GM18868 (cell line): ENCODE measurements around the gene WDR62.

Experiments
- ATAC-seq: cut with Tn5 transposase; IDR thresholded peaks from one replicate; pipeline ENCODE4 v1.9.1; 2021; ENCODE audit warnings: mild to moderate bottlenecking, moderate library complexity; ENCODE audit not compliant: unreplicated experiment

WDR62 gene

DNA sequence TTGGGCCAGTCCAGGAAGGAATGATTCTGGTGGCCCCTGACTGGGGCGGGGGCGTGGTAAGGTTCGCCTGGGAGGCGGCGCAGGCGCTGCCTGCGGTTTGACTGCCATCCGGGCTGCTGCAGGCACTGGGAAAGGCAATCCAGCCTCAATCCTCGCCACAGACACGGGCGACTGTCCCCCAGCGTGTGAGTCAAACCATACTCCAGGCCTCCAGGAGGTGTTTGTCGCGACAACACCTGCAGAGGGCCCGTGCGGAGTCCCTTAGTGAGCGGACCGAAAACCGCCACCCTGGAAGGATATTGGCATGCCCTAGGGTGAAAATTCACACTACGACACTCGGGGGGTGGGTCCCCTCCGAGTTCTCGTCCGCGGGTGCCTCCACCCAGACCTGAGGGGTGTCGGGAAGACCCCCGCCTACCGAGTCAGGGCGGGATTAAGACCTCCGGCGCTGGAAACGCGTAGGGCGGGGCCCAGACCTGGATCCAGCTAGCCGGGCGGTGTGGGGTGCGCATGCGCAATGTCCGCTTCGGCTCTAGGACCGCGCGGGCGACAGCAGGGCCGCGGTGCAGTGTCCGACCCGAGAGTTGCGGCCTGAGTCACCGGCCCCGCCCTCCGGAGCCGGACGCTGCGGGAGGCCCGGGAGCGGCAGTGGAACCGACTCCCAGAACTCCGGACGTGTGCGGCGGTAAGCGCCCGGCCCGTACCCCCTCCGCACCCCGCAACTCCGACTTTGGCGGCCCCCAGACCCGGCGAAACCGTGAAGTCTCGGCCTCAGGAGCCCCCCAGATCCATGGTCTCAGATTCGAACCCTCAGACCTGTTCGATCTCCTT lies 85.0 kb downstream of the WDR62 start, which contains the start of gene CAPNS1:
TSS of gene CAPNS1 (plus strand) at position 594 of the 831 bp plus-strand sequence. CDS start 946 bp downstream, outside the sequence.
- ATAC-seq = peak; percentile 82

DNA sequence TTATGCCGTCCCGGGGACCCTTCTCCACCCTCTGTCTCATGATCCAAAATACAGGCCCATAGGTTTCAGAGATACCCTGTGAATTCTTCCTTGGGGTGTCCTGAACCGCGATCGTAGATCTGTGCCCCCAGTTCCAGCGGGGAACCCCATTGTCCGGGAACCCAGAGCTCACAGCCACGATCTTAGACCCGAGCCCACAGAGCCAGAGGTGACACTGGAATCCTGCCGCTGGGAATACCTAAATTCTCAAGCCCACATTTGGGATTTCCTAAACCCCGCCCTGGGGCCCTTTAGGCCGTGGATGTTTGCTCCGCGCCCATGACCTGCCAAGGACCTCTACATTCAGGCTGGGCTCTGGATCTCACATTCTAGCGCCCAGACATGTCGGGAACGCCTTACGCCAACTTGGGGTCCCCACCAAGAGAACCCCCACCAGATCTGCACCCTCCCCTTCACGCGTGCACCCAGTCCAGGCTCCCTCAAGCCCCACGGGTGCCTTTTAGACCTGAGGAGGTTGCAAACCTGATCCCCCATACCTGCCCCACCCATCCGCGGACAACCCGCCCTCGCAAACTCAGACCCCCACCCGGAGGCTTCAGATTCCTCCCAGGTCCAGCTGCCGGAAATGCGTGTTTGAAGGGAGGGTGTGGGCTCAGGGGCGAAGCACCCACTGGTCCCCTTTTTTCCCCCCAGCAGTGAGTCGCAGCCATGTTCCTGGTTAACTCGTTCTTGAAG lies 85.8 kb downstream of the WDR62 start:
- peak; percentile 4 for ATAC-seq

DNA sequence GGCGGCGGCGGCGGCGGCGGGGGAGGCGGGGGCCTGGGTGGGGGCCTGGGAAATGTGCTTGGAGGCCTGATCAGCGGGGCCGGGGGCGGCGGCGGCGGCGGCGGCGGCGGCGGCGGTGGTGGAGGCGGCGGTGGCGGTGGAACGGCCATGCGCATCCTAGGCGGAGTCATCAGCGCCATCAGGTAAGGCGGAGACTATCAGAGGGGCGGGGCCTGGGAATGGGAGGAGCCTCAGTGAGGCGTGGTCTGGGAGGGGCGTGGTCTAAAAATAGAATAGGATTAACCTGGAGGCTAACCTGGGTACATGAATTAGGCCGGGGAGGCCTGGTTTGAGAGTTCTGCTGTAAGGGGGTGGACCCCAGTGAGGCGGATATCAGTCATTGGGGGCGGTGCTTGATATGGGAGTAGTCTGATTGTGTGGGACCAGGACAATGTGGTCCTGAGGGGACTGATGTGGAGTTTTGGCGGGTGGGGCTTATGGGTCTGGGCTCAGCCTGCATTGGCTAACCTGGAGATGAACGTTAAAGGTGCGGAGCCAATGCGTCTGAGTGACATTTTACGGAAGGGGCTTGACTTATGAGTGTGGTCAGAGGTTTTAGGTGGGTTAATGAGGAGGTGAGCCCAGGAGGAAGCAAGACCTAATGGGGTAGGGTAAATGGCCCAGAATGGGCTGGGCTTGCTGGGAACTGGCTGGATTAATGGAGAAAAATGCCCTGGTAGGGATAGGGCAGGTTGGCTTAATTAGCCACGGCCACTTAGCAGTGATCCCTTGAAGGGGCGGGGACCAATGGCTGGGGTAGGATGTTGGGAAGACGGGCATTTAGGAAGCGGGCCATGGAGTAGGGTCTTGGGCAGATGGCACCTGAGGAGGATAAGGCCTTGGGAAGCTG lies 86.6 kb downstream of the WDR62 start:
- ATAC-seq = peak; percentile 62

DNA sequence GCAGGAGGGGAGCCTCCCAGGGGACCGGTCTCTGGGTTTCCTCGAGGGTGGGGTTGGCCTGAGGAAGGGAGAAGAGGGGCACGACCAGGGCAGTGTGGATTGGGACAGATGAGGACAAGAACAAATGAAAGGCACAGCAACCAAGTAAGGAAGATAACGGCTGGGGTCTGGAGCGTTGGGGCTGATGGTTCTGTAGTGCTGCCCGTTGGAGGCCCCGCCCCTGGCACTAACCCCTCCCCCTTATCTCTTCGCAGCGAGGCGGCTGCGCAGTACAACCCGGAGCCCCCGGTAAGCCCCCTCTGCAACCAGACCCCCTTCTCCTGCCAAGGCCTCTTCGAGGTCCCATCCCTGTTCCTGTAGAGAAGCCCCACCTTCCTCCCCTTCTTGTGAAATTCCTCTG lies 87.3 kb downstream of the WDR62 start:
- no peak for ATAC-seq

DNA sequence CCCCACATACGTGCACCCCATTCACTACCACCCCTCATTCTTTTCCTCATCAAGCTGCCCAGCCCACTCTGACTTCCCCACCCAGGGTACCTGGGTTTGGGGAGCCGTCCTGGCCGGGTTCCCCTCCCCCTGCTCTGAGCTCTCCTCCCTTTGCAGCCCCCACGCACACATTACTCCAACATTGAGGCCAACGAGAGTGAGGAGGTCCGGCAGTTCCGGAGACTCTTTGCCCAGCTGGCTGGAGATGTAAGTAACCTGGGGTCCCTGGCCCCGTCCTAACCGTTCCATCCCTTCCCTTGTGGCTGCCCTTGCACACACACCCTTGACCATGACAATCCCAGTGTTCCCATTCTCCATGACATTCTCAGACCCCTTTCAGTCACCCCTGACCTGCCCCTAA lies 87.8 kb downstream of the WDR62 start:
- ATAC-seq = no peak

DNA sequence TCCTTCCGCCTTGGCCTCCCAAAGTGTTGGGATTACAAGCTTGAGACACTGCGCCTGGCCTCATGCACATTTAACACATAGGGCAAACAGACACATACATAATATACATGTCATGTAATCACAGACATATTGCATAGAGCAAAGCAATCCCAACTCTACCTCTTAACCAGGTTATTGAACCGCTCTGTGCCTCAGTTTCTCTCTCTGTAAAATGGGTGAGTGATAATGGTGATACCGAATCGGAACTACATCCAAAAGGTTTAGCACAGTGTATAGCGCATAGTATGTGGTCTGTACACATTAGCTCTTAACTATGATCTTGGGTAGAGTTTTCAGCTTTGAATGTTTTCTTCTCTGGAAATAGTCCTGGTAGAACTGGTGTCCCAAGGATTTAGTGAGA lies 89.9 kb downstream of the WDR62 start:
- ATAC-seq = no peak

DNA sequence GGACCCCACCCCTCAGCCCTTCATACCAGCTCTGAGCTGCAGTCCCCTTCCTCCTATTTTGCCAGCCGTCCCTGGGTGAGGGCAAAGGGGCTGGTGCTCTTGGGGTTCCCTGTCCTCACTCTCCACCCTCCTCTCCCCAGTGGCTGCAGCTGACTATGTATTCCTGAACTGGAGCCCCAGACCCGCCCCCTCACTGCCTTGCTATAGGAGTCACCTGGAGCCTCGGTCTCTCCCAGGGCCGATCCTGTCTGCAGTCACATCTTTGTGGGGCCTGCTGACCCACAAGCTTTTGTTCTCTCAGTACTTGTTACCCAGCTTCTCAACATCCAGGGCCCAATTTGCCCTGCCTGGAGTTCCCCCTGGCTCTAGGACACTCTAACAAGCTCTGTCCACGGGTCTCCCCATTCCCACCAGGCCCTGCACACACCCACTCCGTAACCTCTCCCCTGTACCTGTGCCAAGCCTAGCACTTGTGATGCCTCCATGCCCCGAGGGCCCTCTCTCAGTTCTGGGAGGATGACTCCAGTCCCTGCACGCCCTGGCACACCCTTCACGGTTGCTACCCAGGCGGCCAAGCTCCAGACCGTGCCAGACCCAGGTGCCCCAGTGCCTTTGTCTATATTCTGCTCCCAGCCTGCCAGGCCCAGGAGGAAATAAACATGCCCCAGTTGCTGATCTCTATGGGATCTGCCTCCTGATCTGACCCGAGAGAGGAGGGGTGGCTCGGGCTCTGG lies 95.1 kb downstream of the WDR62 start:
- ATAC-seq = no peak

DNA sequence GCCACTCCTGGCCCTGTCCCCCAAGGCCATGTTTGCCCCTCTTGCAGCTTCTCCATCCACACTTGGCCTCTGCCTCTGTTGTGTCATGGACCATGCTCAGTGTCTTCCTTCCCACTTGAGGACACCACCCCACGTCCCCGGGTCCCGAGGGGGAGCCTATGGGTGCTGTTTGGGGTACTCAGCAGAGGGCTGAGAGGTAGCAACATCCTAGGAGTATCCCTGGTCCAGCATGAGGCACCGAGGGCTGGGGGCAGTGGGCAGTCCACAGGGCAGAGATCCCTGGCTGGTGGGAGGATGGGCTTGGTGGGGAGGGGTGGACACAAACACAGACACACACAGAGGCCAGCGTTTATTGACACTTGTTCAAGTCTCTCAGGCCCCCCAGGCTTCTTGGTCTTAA lies 95.9 kb downstream of the WDR62 start:
- ATAC-seq = no peak

DNA sequence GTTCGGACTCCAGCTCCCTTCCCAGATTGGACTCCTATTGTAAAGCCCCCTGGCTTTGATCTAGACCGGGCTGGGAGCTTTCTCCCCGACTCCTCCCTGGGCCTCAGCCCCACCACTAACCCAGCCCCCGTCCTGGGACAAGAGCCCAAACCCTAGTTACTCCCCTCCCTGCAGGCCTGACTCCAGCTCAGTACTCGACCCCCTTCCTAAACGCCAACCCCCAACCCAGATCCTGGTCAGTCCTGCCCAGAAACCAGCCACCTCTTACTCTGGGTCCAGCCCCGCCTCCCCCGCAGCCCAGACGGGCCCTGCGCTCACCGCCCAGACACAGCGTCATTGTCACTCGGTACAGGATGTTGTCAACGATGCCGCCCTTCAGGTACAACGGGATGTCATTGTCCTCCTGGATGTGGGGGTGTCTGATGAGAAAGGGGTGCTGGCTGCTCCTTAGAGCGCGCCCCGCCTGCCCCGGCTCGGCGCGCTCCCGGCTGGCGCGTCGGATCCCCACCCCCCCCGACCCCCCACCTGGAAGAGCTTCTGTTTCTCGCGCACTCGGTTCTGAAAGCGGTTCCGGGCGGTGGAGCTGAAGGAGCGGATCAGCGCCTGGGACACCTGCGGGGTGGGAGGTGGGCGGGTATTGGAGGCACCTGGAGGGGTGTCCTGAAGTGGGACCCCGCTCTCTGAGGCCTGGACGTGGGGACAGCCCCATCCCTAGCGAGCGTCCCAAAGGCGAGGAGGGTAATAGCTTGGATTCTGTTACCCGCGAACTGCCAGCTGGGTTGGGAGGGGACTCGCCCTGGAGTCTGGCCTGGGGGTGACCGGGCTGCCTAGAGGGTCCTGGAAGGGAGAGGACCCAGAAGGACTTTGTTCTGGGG lies 96.7 kb downstream of the WDR62 start:
- ATAC-seq = no peak

DNA sequence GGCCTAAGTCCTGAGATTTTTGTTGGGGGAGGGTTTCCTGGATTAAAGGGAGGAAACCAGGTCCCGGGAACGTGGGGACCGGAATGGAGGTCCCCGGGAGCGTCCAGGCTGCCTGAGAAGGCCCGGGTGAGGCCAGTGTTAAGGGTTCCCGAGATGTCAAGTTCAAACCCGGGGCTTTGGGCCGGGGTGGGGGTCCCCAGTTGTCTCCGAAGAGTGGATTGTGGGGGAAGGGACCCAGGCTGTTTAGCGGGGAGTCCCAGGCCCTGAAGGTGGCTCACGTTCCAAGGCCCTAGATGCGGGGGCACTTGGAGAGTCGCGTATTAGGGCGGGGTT lies 97.3 kb downstream of the WDR62 start:
- ATAC-seq = no peak

DNA sequence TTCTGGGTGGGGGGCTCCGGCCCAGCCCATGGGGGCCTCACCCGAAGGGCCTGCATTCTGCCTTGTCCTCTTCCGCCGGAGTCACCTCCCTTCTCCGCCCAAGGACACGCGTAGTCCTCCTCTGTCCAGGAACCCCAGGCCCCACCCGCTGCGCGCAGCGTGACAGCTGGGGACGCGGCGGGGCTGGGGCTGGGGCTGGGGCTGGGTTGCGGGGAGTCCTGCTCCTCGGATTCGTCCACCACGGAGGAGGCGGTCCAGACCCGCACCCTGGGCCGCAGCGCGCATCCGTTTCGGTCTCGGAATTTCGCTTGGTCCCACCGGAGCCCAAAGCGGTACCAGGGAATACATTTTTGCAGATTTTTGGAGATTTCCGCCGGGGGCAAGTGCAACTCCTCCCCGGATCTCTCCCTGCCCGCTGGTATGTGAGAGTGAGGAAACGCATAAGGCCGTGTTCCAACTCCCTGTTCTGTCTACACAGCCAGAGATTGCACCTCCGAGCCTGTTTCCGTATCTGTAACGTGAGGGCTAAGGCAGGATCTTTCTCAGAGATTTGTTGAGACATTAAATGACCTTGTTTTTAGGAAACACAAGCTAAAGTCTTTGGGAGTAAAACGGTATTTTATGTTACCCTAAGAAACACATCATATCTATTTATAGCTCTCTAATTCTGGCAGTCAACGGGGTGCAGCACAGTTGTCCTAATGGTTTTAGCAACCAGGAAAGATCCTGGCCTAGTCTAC lies 97.8 kb downstream of the WDR62 start, which contains the start of gene COX7A1:
TSS of gene COX7A1 (minus strand) at position 96 of the 740 bp plus-strand sequence. CDS start at position 56, 40 bp downstream.
- no peak for ATAC-seq

DNA sequence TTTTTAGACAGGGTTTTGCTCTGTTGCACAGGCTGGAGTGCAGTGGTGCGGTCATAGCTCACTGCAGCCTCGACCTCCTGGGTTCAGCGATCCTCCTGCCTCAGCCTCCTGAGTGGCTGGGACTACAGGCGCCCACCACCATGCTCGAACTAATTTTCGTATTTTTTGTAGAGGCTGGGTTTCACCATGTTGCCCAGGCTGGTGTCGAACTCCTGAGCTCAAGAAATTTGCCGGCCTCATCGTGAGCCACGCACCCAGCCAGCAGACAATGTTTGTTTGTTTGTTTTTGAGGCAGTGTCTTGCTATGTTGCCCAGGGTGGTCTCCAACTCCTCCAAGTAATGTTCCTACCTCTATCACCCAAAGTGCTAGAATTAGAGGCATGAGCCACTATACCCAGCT lies 98.4 kb downstream of the WDR62 start:
- no peak for ATAC-seq
